ENCODE results near the gene HDAC9.

DNA sequence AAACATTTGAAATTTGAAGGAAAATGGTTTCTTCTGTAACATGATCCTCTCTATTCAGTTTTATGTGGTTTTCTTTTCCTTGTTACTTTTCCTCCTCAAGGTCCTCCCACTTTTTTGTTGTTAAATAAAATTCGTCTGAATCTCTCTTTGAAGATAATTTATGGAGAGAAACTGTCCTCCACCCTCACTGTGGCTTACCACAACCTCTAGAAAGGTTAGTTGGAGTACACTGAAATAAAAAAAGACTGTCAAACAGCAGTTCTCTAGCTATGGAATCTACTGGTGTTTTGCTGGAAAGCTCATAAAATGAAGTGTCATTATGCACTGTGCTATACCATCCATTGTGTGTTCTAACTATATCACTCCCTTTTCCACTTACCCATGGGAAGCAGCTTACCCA, 189.4 kb downstream of the HDAC9 start:
- TF ChIP-seq, protein P1, sequence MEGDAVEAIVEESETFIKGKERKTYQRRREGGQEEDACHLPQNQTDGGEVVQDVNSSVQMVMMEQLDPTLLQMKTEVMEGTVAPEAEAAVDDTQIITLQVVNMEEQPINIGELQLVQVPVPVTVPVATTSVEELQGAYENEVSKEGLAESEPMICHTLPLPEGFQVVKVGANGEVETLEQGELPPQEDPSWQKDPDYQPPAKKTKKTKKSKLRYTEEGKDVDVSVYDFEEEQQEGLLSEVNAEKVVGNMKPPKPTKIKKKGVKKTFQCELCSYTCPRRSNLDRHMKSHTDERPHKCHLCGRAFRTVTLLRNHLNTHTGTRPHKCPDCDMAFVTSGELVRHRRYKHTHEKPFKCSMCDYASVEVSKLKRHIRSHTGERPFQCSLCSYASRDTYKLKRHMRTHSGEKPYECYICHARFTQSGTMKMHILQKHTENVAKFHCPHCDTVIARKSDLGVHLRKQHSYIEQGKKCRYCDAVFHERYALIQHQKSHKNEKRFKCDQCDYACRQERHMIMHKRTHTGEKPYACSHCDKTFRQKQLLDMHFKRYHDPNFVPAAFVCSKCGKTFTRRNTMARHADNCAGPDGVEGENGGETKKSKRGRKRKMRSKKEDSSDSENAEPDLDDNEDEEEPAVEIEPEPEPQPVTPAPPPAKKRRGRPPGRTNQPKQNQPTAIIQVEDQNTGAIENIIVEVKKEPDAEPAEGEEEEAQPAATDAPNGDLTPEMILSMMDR (IDR thresholded peaks at IDR 0.05) = no peak
- TF ChIP-seq POLR2A (IDR thresholded peaks at IDR 0.05) = no peak
- TF ChIP-seq EP300 (IDR thresholded peaks at IDR 0.05) = no peak
- no peak for TF ChIP-seq POLR2AphosphoS5 (IDR thresholded peaks at IDR 0.05)
